Esophagus muscularis mucosa (tissue), 4 donors: ENCODE data around the gene EVX2.

ENCODE experiments used
- EP300 ChIP-seq: sonication (generic); formaldehyde crosslinking; IDR thresholded peaks from one replicate; pipeline ENCODE4 v1.6.1; 2017; ENCODE audit warnings: antibody characterized with exemption
- POLR2A ChIP-seq: fragments of 450-650 bp; IDR thresholded peaks from one replicate; pipeline ENCODE4 v1.6.1; 2017; ENCODE audit warnings: antibody characterized with exemption, moderate library complexity, mild to moderate bottlenecking, low read depth
- POLR2AphosphoS5 ChIP-seq, 2 donors: sonication (generic); formaldehyde crosslinking; IDR thresholded peaks; one replicate each; pipeline ENCODE4 v1.6.1; 2017; ENCODE audit warnings: antibody characterized with exemption in 2 of 2
- TF ChIP-seq, protein P1 (sequence below), 3 experiments: fragments of 200-600 bp in 2 of 3; fragments of 450-650 bp in 1 of 3; sonication (generic) in 2 of 3; IDR thresholded peaks; one replicate each; pipeline ENCODE4 v1.5.1; 2017 to 2019; ENCODE audit warnings: antibody characterized with exemption in 3 of 3, mild to moderate bottlenecking in 2 of 3, moderate library complexity in 1 of 3

DNA sequence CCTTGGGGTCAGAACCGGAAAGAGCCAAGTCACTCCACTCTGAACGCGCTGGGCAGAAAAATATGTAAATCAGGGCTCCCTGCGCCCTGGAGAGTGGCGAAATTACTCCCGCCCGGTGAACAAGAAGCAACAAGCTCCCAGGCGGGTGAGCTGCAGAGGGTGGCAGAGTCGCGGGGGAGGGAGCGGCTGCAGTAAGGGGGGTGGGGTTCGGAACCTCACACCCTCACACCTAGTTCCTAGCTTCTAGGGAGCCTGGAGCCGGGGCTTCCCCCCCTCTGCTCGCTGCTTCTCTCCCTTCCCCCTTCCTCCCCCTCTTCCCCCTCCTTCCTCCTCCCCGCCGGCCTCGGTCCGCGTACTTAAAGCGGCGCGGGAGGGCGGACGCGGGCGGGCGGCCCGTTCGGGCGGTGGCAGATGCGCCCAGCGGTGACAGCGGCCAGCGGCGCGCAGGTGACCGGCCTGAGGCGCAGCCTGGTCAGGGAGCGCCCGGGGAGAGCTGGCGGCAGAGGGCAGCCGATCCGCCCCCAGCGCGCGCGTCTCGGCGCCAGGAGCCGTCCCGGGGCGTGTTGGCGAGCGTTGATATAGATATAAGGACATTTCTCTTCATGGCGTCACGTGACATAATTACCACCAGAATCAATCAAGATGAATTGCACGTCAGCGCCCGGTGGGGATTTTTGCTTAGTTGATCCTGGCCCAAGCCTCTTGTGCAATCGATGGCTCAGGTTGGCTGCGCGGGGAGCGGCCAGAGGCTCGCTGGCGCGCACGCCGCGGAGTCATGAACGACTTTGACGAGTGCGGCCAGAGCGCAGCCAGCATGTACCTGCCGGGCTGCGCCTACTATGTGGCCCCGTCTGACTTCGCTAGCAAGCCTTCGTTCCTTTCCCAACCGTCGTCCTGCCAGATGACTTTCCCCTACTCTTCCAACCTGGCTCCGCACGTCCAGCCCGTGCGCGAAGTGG lies 23.1 kb upstream of the EVX2 start, which contains the start of gene HOXD11:
- TF ChIP-seq, protein P1, sequence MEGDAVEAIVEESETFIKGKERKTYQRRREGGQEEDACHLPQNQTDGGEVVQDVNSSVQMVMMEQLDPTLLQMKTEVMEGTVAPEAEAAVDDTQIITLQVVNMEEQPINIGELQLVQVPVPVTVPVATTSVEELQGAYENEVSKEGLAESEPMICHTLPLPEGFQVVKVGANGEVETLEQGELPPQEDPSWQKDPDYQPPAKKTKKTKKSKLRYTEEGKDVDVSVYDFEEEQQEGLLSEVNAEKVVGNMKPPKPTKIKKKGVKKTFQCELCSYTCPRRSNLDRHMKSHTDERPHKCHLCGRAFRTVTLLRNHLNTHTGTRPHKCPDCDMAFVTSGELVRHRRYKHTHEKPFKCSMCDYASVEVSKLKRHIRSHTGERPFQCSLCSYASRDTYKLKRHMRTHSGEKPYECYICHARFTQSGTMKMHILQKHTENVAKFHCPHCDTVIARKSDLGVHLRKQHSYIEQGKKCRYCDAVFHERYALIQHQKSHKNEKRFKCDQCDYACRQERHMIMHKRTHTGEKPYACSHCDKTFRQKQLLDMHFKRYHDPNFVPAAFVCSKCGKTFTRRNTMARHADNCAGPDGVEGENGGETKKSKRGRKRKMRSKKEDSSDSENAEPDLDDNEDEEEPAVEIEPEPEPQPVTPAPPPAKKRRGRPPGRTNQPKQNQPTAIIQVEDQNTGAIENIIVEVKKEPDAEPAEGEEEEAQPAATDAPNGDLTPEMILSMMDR (IDR thresholded peaks at IDR 0.05) = no peak
- no peak for TF ChIP-seq POLR2AphosphoS5 (IDR thresholded peaks at IDR 0.05)
- TF ChIP-seq POLR2A = no peak
- no peak for TF ChIP-seq EP300
